ENCODE results near the gene SPRY4. TPM values are rescaled to one million over a fixed set of nuclear protein-coding genes. Genes with fewer than 3 reads are reported as not detected.

The SPRY4 gene
- total and polyA plus RNA-seq, 2 of the 13 experiments (the other 11 are each of a cell fraction or from before 2014, with no cell fraction given): 8.9 to 17.8 TPM

GRCh38 chr5:142360607-142361120, 35.8 kb upstream of the SPRY4 start (continued):
- TF ChIP-seq ZNF335 (CRISPR knock-in tag; IDR thresholded peaks at IDR 0.05) (peak; percentile 79), NFE2 (CRISPR knock-in tag; IDR thresholded peaks at IDR 0.05) (no peak), MEF2D (CRISPR knock-in tag; IDR thresholded peaks at IDR 0.05) (peak; percentile 70; the same call in 1 of the 2 replicates), ZNF232 (CRISPR knock-in tag; IDR thresholded peaks at IDR 0.05; ENCODE audit: borderline replicate concordance) (no peak), SAP130 (CRISPR knock-in tag; IDR thresholded peaks at IDR 0.05; ENCODE audit: low read depth) (peak; percentile 90), ZUFSP (CRISPR knock-in tag; IDR thresholded peaks at IDR 0.05; ENCODE audit: borderline replicate concordance) (no peak), ZNF629 (CRISPR knock-in tag; conservative IDR thresholded peaks at IDR 0.05) (0 out of 2 replicates have a peak, but pooled peaks have one; percentile 27), FOXO1 (CRISPR knock-in tag; IDR thresholded peaks at IDR 0.05) (peak; percentile 90), HNF1A (IDR thresholded peaks at IDR 0.05; ENCODE audit: low read depth) (no peak), HNF1A (CRISPR knock-in tag; IDR thresholded peaks at IDR 0.05; ENCODE audit: borderline replicate concordance) (peak; percentile 69; the same call in 1 of the 2 replicates), PATZ1 (CRISPR knock-in tag; IDR thresholded peaks at IDR 0.05) (peak; percentile 84), ATF2 (CRISPR knock-in tag; IDR thresholded peaks at IDR 0.05) (peak; percentile 69; the same call in 1 of the 2 replicates), ZNF687 (CRISPR knock-in tag; IDR thresholded peaks at IDR 0.05) (peak; percentile 89), ETV5 (CRISPR knock-in tag; IDR thresholded peaks at IDR 0.05; ENCODE audit: borderline replicate concordance) (peak; percentile 76; the same call in 1 of the 2 replicates)

Measured in HepG2 (cell line).